HepG2 (cell line): ENCODE results near the gene FLAD1. TPM values are rescaled to one million over a fixed set of nuclear protein-coding genes. Genes with fewer than 3 reads are reported as not detected.

Source experiments
- AKNA ChIP-seq: sonication (generic); formaldehyde crosslinking; IDR thresholded peaks from 2 replicates; pipeline ENCODE4 v1.4.0; 2020; ENCODE audit warnings: missing genetic modification reagents, borderline replicate concordance
- CHD2 ChIP-seq: IDR thresholded peaks from 2 replicates; pipeline ENCODE4 v1.6.1; 2011; ENCODE audit warnings: low read depth, low read length, improper control_type of control experiment
- GABPA ChIP-seq, 2 experiments: IDR thresholded peaks; 2 replicates each; pipeline ENCODE4 v1.6.1; 2011 to 2016; ENCODE audit warnings: low read depth in 2 of 2, low read length in 1 of 2, missing biosample characterization in 1 of 2, missing genetic modification characterization in 1 of 2
- KDM3A ChIP-seq: IDR thresholded peaks from 2 replicates; pipeline ENCODE4 v1.6.1; 2018; ENCODE audit warnings: low read depth, missing compliant biosample characterization
- MXI1 ChIP-seq: IDR thresholded peaks from 3 replicates; pipeline ENCODE4 v1.6.1; 2012; ENCODE audit warnings: low read depth, low read length, inconsistent platforms, borderline replicate concordance
- NFE2L2 ChIP-seq: fragments of 150-350 bp; IDR thresholded peaks from 2 replicates; pipeline ENCODE4 v1.6.1; 2014; ENCODE audit warnings: low read length
- PLRG1 ChIP-seq: fragments of 450-650 bp; conservative IDR thresholded peaks from 2 replicates; pipeline ENCODE4 v1.6.1; 2016
- SOX5 ChIP-seq: IDR thresholded peaks from 2 replicates; pipeline ENCODE4 v1.6.1; 2016; ENCODE audit warnings: borderline replicate concordance
- SP1 ChIP-seq, 2 experiments: fragments of 450-650 bp in 1 of 2; sonication (generic) in 1 of 2; formaldehyde crosslinking in 1 of 2; IDR thresholded peaks; 2 replicates each; pipeline versions ENCODE4 v1.4.0 to v1.6.1; 2016 to 2020; ENCODE audit warnings: missing genetic modification reagents in 1 of 2
- SP5 ChIP-seq: IDR thresholded peaks from 2 replicates; pipeline ENCODE4 v1.6.1; 2016; ENCODE audit warnings: low read depth, borderline replicate concordance
- TBP ChIP-seq: sonication (generic); formaldehyde crosslinking; IDR thresholded peaks from 2 replicates; pipeline ENCODE4 v1.5.0; 2020; ENCODE audit warnings: missing genetic modification reagents
- TBX2 ChIP-seq: sonication (generic); formaldehyde crosslinking; IDR thresholded peaks from 2 replicates; pipeline ENCODE4 v1.5.0; 2020; ENCODE audit warnings: missing genetic modification reagents, mild to moderate bottlenecking, borderline replicate concordance
- WIZ ChIP-seq: sonication (generic); formaldehyde crosslinking; IDR thresholded peaks from 2 replicates; pipeline ENCODE4 v1.5.1; 2020; ENCODE audit warnings: mild to moderate bottlenecking, missing genetic modification reagents
- ZBTB14 ChIP-seq: sonication (generic); formaldehyde crosslinking; IDR thresholded peaks from 2 replicates; pipeline ENCODE4 v1.4.0; 2020; ENCODE audit warnings: missing genetic modification reagents
- ZNF180 ChIP-seq: sonication (generic); formaldehyde crosslinking; IDR thresholded peaks from 2 replicates; pipeline ENCODE4 v1.4.0; 2020; ENCODE audit warnings: low read depth, missing genetic modification reagents, borderline replicate concordance
- ZNF639 ChIP-seq: conservative IDR thresholded peaks from 2 replicates; pipeline ENCODE4 v1.6.1; 2018; ENCODE audit warnings: missing genetic modification reagents
- ZNF703 ChIP-seq: sonication (generic); formaldehyde crosslinking; IDR thresholded peaks from 2 replicates; pipeline ENCODE4 v1.5.1; 2020; ENCODE audit warnings: missing genetic modification reagents, mild to moderate bottlenecking, moderate library complexity, borderline replicate concordance
- ZNF773 ChIP-seq: sonication (generic); formaldehyde crosslinking; IDR thresholded peaks from 2 replicates; pipeline ENCODE4 v1.4.0; 2020; ENCODE audit warnings: missing genetic modification reagents, borderline replicate concordance
- ZUFSP ChIP-seq: sonication (generic); formaldehyde crosslinking; IDR thresholded peaks from 2 replicates; pipeline ENCODE4 v1.9.0; 2021; ENCODE audit warnings: missing genetic modification reagents, mild to moderate bottlenecking, borderline replicate concordance
- polyA plus RNA-seq, 8 experiments: library from polyadenylated mRNA; depleted of rRNA in 3 of 8; stranded (reverse) in 7 of 8; unstranded in 1 of 8; fragments of >200 nt; fragmentation: Illumina TruSeq in 4 of 8; extraction: Trizol in 4 of 8; gene quantifications; 2 replicates each; pipeline versions ENCODE4 v1.2.1 to v1.2.3, GENCODE V29; 2011 to 2016; ENCODE audit warnings: low read depth in 4 of 8, missing spikeins in 1 of 8, mixed read lengths in 1 of 8; ENCODE audit not compliant: insufficient read depth in 1 of 8
- total RNA-seq, 5 experiments: library from RNA; depleted of rRNA; stranded (reverse); fragments of >200 nt; fragmentation: Illumina TruSeq; extraction: Trizol; gene quantifications; 2 replicates each; pipeline ENCODE4 v1.2.3, GENCODE V29; 2016; ENCODE audit warnings: low read depth in 1 of 5

Gene FLAD1
- total and polyA plus RNA-seq, 2 of the 13 experiments (the other 11 are each of a cell fraction or from before 2014, with no cell fraction given): 25.9 to 32.8 TPM

- TF ChIP-seq AKNA (CRISPR knock-in tag) (no peak), GABPA (IDR thresholded peaks at IDR 0.05; ENCODE audit: low read depth, low read length) (no peak), GABPA (CRISPR knock-in tag; IDR thresholded peaks at IDR 0.05; ENCODE audit: low read depth) (no peak), ZNF773 (no peak), SP1 (IDR thresholded peaks at IDR 0.05) (no peak), SP1 (CRISPR knock-in tag; IDR thresholded peaks at IDR 0.05) (peak; percentile 72), TBP (CRISPR knock-in tag) (no peak), ZBTB14 (CRISPR knock-in tag) (no peak), NFE2L2 (no peak), WIZ (no peak), KDM3A (CRISPR knock-in tag) (no peak), ZUFSP (CRISPR knock-in tag) (no peak), PLRG1 (no peak), ZNF639 (CRISPR knock-in tag) (no peak), TBX2 (CRISPR knock-in tag) (no peak), ZNF180 (CRISPR knock-in tag) (no peak), SOX5 (CRISPR knock-in tag) (peak; percentile 46; the same call in 1 of the 2 replicates), MXI1 (peak; percentile 84; the same call in 1 of the 3 replicates), SP5 (CRISPR knock-in tag) (peak; percentile 99), ZNF703 (CRISPR knock-in tag) (no peak), CHD2 (no peak)
Observed at GRCh38 chr1:154973344-154974101, 9.6 kb upstream of the FLAD1 start (continued).
